GM18520 (cell line): ENCODE measurements around the gene SMIM38.
"Not testable (repeated sequence)": the region's sequence is repeated elsewhere in the genome, so short reads cannot be mapped to it uniquely, and the experiment has no call there.

ENCODE experiments used
- ATAC-seq: cut with Tn5 transposase; IDR thresholded peaks from one replicate; pipeline ENCODE4 v1.9.1; 2021; ENCODE audit not compliant: unreplicated experiment

The SMIM38 gene

GRCh38 chr11:69121621-69122325 is 34.0 kb upstream of the SMIM38 start:
- ATAC-seq = no peak

GRCh38 chr11:69122326-69122629 is 33.5 kb upstream of the SMIM38 start:
- ATAC-seq = no peak

DNA sequence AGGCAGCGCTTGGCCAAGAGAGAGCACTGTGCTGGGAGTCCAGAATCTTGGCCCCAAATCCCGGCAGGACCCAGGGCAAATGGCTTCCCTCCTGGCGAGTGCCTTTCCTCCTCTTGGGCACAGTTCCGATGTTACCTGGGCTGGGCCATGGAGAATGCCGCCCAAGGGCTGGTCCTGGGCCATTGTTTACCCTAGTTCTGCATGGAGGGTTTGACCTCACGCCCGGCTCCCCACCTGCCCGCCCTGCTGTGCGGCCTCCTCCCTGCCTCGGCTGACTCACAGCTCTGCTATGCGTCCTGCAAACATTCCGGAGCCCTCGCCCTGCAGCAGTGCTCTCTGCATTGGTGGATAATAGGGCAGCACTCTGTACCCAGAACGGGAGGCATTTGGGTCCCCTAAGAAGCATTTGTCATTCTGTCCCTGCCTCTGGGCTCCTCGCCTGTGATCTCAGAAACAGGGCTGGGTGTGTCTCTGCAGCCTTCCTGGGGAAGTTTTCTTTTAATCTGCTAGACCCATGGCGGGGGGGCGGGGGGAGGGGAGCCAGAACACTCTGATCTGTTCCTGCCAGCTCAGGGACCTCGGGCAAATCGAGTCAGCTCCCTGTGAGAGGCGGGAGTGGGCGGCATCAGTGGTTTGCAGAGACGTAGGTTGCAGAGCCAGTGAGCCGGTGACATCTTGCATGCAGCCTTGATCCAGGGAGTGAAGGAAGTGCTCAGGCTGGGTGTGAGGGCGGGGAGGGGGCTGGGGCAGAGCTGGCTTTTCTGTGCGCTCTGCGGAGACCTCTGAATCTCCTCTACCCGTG is 32.9 kb upstream of the SMIM38 start:
- ATAC-seq = no peak

DNA sequence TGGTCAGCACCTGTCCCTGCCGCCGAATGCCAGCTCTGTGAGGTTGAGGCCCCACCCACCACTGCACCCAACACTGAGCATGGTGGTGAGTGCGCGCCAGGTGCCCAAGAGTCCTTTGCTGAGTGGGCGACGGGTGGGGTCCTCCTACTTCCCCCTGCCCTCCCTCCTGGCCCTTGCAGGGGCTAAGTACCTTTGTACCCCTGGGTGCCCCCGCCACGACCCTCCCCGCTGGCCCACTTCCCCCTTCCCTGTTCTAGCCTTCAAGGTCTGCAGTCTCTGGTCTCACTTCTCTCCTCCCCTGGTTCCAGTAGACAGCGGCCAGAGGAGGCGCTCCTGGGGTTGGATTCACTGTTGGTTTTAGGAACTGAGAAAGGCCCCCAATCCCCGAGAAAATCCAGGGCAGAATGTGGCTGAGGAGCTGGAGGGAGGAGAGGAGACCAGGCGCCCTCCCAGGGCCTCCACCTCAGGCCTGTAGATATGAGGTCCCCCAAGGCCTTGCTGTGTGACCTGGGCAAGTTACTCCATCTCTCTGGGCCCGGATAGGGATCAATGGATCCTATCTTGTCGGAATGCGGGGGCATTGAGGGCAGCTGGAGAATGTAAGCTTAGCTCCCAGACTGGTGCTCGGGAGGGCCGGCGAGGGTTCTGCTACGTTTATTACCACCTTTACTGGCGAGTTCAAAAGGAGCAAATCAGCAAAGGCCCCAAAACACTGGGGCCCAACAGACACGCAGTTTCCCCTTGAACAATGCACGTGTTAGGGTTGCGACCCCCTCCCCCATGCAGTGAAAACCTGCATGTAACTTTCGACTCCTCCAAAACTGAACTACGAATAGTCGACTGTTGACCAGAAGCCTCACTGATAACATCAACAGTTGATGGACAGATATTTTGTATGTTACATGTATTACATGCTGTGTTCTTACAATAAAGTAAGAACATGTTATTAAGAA is 31.9 kb upstream of the SMIM38 start:
- ATAC-seq = no peak

GRCh38 chr11:69125861-69126260 is 29.9 kb upstream of the SMIM38 start:
- no peak for ATAC-seq

DNA sequence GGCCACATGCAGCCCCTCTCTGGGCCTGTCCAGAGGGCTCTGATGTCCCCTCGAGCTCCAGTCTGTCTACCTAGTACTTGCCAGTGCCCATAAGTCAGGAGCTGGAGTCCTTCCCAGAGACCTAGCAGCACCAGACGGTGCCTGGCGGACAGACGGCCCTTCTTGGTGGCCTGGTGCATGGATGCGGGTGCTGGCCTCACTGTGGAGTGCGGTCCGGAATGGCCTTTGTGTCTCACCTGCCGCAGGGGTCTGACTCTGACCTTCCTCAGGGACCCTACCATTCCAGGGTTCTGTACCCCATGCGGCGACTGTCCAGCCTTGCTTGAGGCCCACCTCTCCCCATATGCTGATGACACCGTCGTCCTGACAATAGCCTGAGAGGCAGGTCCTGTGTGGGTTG is 29.4 kb upstream of the SMIM38 start:
- ATAC-seq = no peak

- ATAC-seq = no peak
These were observed 28.5 kb upstream of the SMIM38 start for GRCh38 chr11:69127081-69127850.

GRCh38 chr11:69127884-69128283 is 27.9 kb upstream of the SMIM38 start:
- no peak for ATAC-seq

DNA sequence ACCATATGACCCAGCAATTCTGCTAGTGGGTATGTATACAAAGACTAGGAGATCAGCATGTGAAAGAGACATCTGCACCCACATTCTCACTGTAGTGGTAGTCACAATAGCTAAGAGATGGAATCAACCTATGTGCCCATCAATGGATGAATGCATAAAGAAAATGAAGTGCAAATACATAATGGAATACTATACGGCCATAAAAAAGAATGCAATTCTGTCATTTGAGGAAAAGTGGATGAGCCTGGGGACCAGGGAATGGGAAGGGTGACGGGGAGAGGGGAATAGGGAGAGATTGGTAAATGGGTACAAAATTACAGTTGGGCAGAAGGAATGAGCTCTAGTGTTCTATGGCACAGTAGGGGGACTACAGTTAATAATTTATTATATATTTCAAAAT is 26.7 kb upstream of the SMIM38 start:
- no peak for ATAC-seq

GRCh38 chr11:69129647-69130046 is 26.1 kb upstream of the SMIM38 start:
- no peak for ATAC-seq

DNA sequence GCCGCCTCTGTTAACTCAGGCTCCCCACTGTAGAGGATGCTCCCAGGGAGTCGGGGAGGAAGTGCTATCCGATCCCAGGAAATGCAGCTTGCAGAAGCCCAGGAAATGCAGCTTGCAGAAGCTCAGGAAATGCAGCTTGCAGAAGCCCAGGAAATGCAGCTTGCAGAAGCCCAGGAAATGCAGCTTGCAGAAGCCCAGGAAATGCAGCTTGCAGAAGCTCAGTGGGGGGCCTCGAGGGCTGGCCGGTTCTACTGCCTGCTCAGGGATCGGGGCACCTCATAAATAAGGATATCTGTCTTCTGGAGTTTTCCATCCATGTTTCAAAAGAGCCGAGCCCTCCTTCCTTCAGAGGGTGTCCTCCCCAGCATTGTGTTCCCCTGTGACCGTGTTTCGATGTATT is 25.1 kb upstream of the SMIM38 start:
- ATAC-seq = no peak

DNA sequence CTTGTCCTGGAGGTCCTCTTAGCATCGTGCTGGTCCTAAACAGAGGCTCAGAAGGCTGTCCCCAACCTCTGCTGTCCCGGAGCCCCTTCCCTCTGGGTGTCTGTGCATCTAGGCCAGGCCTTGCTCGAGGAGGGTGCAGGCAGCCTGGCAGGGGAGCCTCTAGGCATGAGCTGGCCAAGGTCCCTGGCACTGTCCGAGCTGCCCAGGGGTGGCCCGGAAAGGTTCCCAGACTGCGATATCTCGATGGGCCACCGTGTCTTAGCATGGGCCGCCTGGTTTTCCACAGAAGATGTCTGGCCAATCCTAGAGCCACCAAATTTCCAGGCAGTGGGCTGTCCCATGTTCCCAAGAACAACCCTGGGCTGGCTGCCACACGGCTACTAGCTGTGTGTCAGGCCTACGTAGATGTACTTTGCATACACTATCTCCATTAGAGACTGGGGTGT is 24.6 kb upstream of the SMIM38 start:
- no peak for ATAC-seq

DNA sequence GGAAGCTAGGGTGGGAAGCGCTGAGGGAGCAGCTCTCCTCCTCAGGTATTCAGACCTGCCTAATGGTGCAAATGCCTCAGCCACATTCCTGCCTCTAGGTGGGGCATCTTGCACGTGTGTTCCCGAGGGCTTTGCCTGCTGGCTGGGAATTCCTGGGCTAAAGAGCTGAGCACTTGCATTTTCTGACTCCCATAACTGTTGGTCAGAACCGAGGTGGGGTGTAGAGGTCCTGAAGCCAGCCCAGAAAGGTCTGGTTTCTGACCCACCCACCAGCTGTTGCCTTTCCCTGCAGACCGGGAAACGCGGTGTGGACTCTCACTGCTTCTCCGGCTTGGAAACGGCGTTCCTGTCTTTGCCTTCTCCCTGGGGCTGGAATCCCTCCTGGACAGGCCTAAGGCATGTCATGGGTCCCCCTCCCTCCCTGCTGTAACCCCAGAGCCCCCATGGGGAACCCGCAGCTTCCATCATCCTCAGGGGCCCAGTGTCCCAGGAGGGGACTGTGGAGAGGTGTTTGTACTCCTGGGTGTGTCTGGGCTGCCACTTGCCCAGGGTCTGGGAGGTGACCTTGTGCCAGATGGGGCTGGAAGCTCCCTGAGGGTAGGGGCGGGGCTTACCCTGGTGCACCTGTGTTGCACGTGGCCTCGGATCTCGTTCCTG is 24.0 kb upstream of the SMIM38 start:
- ATAC-seq = no peak

- ATAC-seq = no peak
These were observed 23.4 kb upstream of the SMIM38 start for GRCh38 chr11:69132301-69132670.

DNA sequence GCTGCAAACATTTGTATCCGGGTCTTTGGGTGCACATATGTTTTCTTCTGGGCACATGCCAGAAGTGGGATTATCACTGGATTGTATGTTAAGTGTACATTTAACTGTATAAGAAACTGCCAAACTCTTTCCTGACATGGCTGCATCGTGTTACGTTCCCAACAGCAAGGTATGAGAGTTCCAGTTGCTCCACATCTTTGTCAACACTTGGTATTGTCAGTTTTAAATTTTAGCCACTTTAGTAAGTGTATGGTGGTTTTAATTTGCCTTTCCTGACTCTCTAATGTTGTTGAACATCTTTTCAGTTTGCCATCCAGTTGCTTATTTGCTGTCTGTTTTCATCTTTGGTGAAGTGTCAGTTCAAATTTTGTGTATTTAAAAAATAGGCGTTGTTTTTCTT is 22.5 kb upstream of the SMIM38 start:
- no peak for ATAC-seq

GRCh38 chr11:69134182-69134581 is 21.6 kb upstream of the SMIM38 start:
- not testable (repeated sequence) for ATAC-seq

- no peak for ATAC-seq
These were observed 20.8 kb upstream of the SMIM38 start for GRCh38 chr11:69134957-69135356.

DNA sequence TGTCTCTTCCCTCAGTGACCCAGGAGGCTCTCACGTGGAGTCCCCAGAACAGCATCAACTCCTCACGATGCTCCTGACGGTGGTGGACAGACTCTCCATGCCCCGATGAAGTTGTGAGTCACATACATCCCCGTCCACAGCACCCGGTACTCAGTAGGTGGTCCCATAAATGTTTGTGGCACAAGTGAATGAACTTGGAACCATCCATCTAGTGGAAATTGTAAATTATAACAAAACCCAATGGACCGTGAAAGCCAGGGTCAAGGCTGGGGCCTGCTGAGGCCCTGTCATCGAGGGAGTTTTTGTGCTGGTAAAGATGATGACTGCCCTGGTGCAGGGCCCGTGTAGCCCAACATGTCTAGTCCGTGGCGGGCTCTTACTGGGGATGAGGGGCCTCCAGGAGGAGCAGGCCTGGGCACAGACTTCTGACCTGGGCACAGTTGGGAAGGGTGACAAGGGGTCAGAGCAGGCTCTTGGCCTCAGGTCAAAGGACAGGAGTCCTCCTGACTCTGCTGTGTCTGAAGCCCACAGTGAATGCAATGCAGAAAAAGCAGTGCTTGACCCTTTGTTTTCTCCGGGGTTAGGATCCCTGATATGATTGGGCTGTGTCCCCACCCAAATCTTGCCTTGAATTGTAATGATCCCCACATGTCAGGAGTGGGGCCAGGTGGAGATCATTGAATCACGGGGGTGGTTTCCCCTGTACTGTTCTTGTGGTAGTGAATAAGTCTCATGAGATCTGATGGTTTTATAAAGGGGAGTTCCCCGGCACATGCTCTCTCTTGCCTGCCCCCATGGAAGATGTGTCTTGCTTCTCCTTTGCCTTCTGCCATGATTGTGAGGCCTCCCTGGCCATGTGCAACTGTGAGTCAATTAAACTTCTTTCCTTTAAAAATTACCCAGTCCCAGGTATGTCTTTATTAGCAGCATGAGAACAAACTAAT is 20.0 kb upstream of the SMIM38 start:
- ATAC-seq = no peak

DNA sequence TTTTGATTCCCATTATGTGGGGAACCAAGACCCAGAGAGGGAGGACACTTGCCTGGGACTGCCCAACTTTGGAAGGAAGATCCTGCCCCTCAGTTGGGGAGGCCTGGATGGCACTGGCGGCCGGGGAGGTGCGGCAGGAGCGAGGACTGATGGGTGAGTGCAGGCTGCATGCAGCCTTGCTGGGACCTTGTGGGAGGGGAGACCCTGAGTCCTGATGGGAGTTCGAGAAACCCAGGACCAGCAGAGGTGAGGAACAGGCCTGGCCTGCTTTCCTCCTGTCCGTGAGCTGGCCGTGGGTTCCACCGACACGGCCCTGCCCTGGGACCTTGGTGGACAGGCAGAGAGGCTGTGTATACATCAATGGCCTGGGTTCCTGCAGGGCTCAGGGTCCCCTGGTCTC is 19.3 kb upstream of the SMIM38 start:
- ATAC-seq = no peak
